GM18519 (cell line): ENCODE data around the gene ADGRL3.
A peak's percentile ranks its signal among the peaks of the same experiment; 100 is the strongest.
"Not testable (repeated sequence)": the region's sequence is repeated elsewhere in the genome, so short reads cannot be mapped to it uniquely, and the experiment has no call there.

Source experiments
- ATAC-seq: cut with Tn5 transposase; IDR thresholded peaks from one replicate; pipeline ENCODE4 v1.9.1; 2021; ENCODE audit warnings: mild to moderate bottlenecking, moderate library complexity; ENCODE audit not compliant: unreplicated experiment, low FRiP score

The ADGRL3 gene

GRCh38 chr4:61769444-61770167 is 569.5 kb downstream of the ADGRL3 start:
- not testable (repeated sequence) for ATAC-seq

DNA sequence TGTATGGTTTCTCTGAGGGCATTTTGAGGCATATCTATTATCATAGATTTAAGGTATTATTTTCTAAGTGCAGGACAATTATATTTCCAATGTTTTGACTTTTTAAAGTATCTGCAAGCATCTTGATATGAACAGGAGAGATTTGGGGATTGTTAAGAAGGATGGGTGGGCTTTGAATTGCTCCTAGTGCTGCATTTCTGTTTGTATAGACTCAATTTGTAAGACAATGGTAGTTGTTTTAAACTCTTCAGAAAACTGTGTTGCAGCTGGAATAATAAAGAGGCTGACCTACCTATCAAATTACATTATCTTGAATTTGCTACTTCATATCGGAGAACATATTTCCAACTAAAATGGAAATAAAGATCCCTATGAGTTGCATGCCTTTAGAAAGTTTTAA is 570.3 kb downstream of the ADGRL3 start:
- no peak for ATAC-seq

DNA sequence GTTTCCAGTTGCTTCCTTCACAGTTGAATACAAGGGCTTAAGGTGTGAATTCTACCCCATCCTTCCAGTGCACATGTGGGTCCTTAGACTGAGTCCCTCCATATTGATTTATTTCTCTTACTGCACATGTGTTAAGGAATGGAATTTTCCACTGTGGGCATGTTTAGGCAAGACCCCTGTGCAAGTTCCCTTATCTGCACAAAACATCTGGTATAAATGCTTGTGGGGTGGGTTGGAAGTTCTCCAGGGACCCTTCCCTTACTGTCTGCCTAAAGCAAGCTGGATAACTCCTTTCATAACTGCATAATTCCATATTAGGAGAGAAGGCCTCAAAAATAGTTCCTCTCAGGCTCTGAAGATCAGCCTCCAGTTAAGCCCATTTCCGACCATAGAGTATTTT is 570.9 kb downstream of the ADGRL3 start:
- ATAC-seq: no peak

- ATAC-seq: no peak
Observed at GRCh38 chr4:61772126-61772525, 572.0 kb downstream of the ADGRL3 start.

DNA sequence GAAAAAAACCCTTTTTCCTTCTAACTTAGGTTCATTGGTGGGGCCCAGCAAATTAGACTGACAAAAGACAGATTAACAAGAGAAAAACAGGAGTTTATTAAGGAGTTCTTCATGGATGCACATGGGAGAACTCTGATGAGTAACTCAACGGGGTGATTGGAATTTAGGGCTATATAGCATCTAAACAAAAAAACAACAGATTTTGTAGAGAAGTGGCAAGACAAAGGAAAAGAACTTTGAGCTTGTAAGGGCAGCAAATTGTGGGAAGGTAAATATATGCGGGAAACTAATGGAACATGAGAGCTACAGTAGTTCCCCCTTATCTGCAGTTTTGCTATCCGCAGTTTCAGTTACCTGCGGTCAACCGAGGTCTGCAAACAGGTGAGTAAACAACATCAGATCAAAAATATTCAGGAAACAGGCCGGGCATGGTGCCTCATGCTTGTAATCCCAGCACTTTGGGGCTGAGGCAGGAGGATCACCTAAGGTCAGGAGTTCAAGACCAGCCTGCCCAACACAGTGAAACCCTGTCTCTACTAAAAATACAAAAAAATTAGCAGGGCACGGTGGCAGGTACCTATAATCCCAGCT is 573.6 kb downstream of the ADGRL3 start:
- ATAC-seq: no peak

- ATAC-seq: no peak
Observed at GRCh38 chr4:61782133-61782532, 582.0 kb downstream of the ADGRL3 start.

- ATAC-seq: peak; percentile 80
Observed at GRCh38 chr4:61783050-61783449, 582.9 kb downstream of the ADGRL3 start.

GRCh38 chr4:61785761-61786160 is 585.6 kb downstream of the ADGRL3 start:
- no peak for ATAC-seq

- no peak for ATAC-seq
Observed at GRCh38 chr4:61786211-61786610, 586.1 kb downstream of the ADGRL3 start.

DNA sequence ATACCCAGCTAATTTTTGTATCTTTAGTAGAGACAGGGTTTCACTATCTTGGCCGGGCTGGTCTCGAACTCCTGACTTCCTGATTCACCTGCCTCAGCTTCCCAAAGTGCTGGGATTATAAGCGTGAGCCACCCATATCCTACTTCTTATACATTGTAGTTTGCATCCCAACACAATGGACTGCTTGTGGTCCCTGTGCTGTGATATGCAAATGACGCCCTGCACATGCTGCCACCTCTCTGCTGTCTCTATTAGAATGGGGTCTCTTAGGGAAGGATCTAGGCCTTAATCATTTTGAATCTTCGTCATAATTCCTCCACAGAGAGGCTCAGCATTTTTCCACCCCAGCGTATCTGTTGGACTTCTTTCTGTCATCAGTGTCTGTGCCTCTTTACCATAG is 595.9 kb downstream of the ADGRL3 start:
- no peak for ATAC-seq

DNA sequence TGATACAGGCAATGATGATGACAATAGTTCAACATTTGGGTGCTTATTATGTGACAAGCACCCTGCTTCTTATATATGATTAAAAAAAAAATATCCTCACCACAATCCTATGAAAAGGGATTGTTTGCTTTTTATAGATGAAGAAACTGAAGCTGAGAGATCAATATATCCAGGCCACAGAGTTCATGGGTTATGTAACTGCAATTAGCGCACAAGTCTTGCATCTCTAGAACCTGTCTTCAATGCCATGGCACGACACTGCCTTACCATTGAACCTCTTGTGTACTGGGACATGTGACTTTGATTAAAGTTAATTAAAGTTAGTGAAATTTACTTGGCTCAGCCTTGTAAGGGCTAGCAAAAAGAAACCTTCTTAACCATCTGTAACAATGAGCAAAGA is 599.7 kb downstream of the ADGRL3 start:
- no peak for ATAC-seq

GRCh38 chr4:61805227-61805626 is 605.1 kb downstream of the ADGRL3 start:
- ATAC-seq: no peak

DNA sequence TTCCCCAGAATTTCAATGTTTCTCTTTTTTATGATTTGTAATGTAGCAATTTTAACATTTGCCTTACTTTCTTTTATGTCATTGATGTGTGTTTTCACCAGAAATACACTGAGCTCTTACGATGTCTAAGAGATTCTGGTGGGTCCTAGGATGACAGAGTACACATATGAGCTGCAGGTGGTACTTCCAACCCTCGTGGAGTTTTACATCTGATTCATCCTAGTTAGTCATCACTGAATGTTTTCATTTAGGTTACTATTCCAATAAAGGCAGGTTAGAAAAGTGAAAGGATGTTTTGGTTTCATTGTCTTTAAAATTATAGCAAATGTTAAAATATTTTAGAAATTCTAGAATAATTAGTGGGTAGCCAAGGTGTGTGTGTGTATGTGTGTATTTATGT is 605.9 kb downstream of the ADGRL3 start:
- no peak for ATAC-seq

- no peak for ATAC-seq
Observed at GRCh38 chr4:61812171-61812570, 612.0 kb downstream of the ADGRL3 start.

DNA sequence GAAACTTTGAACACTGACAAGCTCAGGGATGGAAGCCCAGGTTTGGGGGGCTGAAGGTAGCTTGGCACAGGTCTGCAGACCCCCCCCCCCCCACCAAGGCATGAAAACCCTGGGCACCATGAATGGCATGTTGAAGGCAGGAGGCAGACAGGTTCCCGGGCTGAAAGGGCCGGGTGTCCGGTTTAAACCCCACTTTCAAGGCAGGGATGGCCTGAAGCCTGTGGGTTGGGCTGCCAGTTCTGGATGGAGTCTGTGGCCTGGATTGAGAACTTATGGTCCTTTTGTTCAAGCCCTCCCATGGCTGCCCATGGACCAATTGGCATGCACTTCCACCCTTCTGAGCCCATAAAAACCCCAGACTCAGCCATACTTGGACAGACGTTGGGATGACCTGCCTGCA is 616.9 kb downstream of the ADGRL3 start:
- ATAC-seq: no peak

DNA sequence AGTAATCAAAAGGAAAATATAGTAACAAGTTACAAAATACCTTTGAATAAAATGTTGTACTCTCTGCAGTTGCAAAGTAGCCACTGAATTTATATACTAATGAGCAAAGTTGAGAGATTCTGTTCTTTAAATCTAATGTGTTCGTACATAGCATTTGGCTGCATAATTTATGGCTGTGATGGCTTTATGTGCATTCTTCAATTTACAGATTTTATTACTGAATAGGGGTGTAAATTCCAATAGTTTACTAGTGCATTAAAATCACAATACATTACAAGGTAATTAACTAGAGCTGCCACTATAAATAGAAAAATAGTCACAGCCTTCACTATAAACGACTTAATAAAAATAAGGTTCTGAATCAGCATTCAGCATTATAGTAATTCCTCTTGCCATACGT is 620.0 kb downstream of the ADGRL3 start:
- no peak for ATAC-seq

GRCh38 chr4:61824454-61824853 is 624.3 kb downstream of the ADGRL3 start:
- ATAC-seq: no peak

GRCh38 chr4:61827907-61828391 is 627.8 kb downstream of the ADGRL3 start:
- ATAC-seq: no peak

DNA sequence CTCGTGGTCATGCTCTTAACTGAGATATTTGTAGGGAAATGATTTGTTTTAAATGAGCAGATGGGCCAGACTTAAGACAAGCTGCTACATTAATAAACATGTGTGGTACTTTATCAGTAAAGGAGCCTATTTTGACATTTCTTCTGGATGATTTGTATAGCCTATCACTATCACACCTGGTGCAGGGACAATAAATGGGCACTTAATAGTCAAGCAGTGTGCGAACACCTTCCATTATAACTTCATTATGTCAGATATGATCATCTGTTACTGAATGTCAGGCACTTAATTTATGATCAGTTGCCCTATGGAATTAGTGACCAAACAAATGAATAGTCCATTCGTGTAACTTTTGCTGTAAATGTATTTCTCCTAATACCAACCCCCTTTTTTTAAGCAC is 628.8 kb downstream of the ADGRL3 start:
- no peak for ATAC-seq

- no peak for ATAC-seq
Observed at GRCh38 chr4:61831987-61832386, 631.9 kb downstream of the ADGRL3 start.

- ATAC-seq: no peak
Observed at GRCh38 chr4:61837395-61837794, 637.3 kb downstream of the ADGRL3 start.

DNA sequence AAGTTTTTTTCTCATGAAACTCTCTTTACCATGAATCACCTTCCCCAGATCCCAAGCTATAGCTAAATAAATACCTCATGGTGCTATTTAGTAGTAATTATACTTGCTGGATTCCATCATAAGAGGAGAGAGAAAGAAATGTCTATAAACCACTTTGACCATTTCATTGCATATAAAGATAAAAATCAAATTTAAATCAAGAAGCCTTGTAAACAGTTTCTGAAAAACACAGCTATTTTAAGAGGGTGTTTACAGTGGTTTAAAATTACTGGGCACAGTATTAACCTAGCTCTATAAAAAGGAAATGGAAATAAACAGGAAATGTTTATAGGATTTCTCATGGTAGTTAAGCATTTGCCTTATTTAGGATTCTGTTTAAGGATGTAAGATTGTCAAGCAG is 637.9 kb downstream of the ADGRL3 start:
- no peak for ATAC-seq
